ENCODE data around the gene CHI3L1.

- TF ChIP-seq RAD21 (IDR thresholded peaks at IDR 0.05; ENCODE audit: low read depth) = no peak
- no peak; the same call in 1 of the 2 replicates for TF ChIP-seq MAX (IDR thresholded peaks at IDR 0.05)
- TF ChIP-seq REST (IDR thresholded peaks at IDR 0.05; ENCODE audit: low read depth) = no peak
- no peak for TF ChIP-seq YY1 (IDR thresholded peaks at IDR 0.05; ENCODE audit: low read depth)
- no peak for TF ChIP-seq TEAD4 (IDR thresholded peaks at IDR 0.05)
- TF ChIP-seq TAF1 (IDR thresholded peaks at IDR 0.05; ENCODE audit: low read depth) = no peak
- peak; percentile 82 for TF ChIP-seq TCF12 (IDR thresholded peaks at IDR 0.05; ENCODE audit: low read depth)
Observed at GRCh38 chr1:203131548-203132200, 54.8 kb downstream of the CHI3L1 start.
